Muscle layer of colon (tissue), 2 donors: ENCODE data around the gene RSAD2.

ENCODE experiments used
- H3K27ac ChIP-seq: one replicate; pipeline ENCODE4 v1.7.0; 2013; ENCODE audit warnings: low read depth, mild to moderate bottlenecking, low read length, moderate library complexity
- H3K27me3 ChIP-seq, 2 donors: one replicate each; pipeline ENCODE4 v1.7.0; 2013; ENCODE audit warnings: low read length in 2 of 2, mild to moderate bottlenecking in 2 of 2; ENCODE audit not compliant: insufficient read depth in 2 of 2, control insufficient read depth in 1 of 2
- H3K36me3 ChIP-seq: one replicate; pipeline ENCODE4 v1.7.0; 2013; ENCODE audit warnings: mild to moderate bottlenecking, low read length; ENCODE audit not compliant: insufficient read depth
- H3K4me1 ChIP-seq: one replicate; pipeline ENCODE4 v1.7.0; 2013; ENCODE audit warnings: mild to moderate bottlenecking, low read length; ENCODE audit not compliant: insufficient read depth
- H3K4me3 ChIP-seq, 2 donors: one replicate each; pipeline ENCODE4 v1.7.0; 2013; ENCODE audit warnings: low read length in 2 of 2, low read depth in 1 of 2, mild to moderate bottlenecking in 1 of 2, moderate library complexity in 1 of 2
- H3K9ac ChIP-seq: one replicate; pipeline ENCODE4 v1.7.0; 2013; ENCODE audit warnings: low read length
- H3K9me3 ChIP-seq: one replicate; pipeline ENCODE4 v1.7.0; 2013; ENCODE audit warnings: mild to moderate bottlenecking, low read length
- donor health status: abdominal sarcoma.
- donor health status: Adenocarcinoma of cecum.

RSAD2 gene

DNA sequence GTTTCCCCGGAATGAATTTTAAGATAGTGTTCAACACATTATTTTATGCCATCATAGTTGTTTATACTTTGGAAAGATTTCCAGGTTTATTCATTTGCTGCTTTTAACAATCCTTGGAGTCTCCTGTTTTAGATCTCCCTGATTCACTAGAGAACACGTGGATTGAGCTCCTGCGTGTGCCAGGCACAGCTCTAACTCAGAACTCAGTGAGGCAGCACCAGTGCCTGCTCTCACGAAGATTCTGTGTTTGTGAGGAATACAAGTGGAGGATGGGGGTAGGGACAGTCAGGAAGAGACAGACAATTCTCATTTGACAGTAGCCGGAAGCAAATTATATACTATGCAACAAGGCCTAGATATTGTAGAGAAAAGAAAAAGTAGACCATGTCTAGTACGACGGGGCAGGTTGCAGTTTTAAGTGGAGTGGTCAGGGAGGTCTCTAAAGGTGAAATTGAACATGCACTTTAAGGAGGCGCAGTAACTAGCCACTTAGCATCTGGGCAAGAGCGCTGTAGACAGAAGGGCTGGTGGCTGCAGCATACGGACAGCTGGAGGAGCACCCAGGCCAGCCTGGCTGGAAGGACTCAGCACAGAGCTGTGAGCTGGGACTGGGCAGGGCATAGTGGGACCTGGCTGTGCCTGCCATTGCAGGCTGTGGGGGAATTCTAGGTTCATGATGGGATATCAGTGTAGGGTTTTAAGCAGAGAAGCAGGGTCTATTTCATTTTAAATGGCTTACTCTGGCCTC, 63.9 kb downstream of the RSAD2 start:
- H3K36me3 ChIP-seq: no peaks in the 10 kb centered on the region
- H3K27ac ChIP-seq: no peak overlapping the region
- H3K9me3 ChIP-seq: no peaks in the 10 kb centered on the region
- no peaks in the 10 kb centered on the region for H3K27me3 ChIP-seq
- no peak overlapping the region for H3K9ac ChIP-seq
- no peak overlapping the region for H3K4me3 ChIP-seq
- peaks cover 32% of the 10 kb centered on the region for H3K4me1 ChIP-seq

GRCh38 chr2:6942848-6943247, 65.3 kb downstream of the RSAD2 start:
- Histone ChIP-seq H3K27me3 (no peaks in the 10 kb centered on the region), H3K27ac (no peak overlapping the region), H3K4me3 (no peak overlapping the region), H3K36me3 (no peaks in the 10 kb centered on the region), H3K9ac (no peak overlapping the region), H3K4me1 (peaks cover 26% of the 10 kb centered on the region), H3K9me3 (no peaks in the 10 kb centered on the region)

GRCh38 chr2:6943523-6943922, 65.9 kb downstream of the RSAD2 start:
- Histone ChIP-seq H3K4me1 (peaks cover 26% of the 10 kb centered on the region), H3K36me3 (no peaks in the 10 kb centered on the region), H3K27me3 (no peaks in the 10 kb centered on the region), H3K27ac (no peak overlapping the region), H3K4me3 (no peak overlapping the region), H3K9me3 (no peaks in the 10 kb centered on the region), H3K9ac (no peak overlapping the region)

DNA sequence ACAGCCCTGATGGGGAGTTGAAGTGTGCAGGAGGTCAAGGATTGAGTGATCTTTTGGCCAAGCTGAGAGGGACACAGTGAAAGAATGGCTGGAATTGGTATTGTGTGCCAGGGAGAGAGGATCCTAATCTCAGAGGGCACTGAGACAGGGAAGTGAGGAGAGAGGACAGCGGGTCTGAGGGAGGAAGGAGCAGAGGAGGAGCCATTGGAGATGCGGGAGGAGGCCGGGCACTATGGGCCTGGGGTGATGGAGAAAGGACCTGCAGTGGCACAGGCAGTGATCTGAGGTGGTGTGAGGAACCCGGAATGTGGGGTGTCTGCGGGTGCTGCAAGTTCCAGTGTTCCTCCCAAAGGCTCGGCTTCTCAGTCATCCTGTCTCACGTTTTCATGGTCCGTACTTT, 66.4 kb downstream of the RSAD2 start:
- Histone ChIP-seq H3K4me3 (no peak overlapping the region), H3K9me3 (no peaks in the 10 kb centered on the region), H3K9ac (no peak overlapping the region), H3K27ac (no peak overlapping the region), H3K4me1 (peaks cover 25% of the 10 kb centered on the region), H3K27me3 (no peaks in the 10 kb centered on the region), H3K36me3 (no peaks in the 10 kb centered on the region)

DNA sequence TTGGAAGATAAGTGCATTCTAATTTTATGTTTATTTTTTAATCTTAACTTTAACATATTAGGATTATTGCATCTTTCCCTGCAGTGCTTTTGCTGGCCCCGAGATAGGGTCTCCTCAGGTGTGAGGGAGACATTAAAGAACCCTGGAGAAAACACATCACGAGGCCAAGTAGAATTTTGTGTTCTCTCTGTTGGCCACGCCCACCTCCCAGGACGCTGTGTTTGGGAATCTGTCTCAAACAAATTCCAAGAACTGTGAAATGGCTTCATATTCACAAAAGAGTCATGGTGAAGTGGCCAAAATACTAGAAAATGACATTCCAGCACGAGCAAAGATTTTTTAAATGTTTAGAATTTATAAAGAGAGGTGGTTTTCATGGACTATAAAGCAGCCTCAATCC, 67.0 kb downstream of the RSAD2 start:
- H3K9me3 ChIP-seq: no peaks in the 10 kb centered on the region
- H3K9ac ChIP-seq: no peak overlapping the region
- no peak overlapping the region for H3K27ac ChIP-seq
- H3K4me3 ChIP-seq: no peak overlapping the region
- H3K36me3 ChIP-seq: no peaks in the 10 kb centered on the region
- no peaks in the 10 kb centered on the region for H3K27me3 ChIP-seq
- H3K4me1 ChIP-seq: peaks cover 22% of the 10 kb centered on the region

- no peak overlapping the region for H3K4me3 ChIP-seq
- peaks cover 22% of the 10 kb centered on the region for H3K4me1 ChIP-seq
- H3K27me3 ChIP-seq: no peaks in the 10 kb centered on the region
- no peaks in the 10 kb centered on the region for H3K9me3 ChIP-seq
- H3K36me3 ChIP-seq: no peaks in the 10 kb centered on the region
- H3K9ac ChIP-seq: no peak overlapping the region
- H3K27ac ChIP-seq: no peak overlapping the region
Measured at GRCh38 chr2:6945087-6945813, 67.7 kb downstream of the RSAD2 start.

GRCh38 chr2:6945821-6946220, 68.2 kb downstream of the RSAD2 start:
- Histone ChIP-seq H3K36me3 (no peaks in the 10 kb centered on the region), H3K9ac (no peak overlapping the region), H3K4me1 (peaks cover 19% of the 10 kb centered on the region), H3K9me3 (no peaks in the 10 kb centered on the region), H3K27ac (no peak overlapping the region), H3K4me3 (no peak overlapping the region), H3K27me3 (no peaks in the 10 kb centered on the region)

DNA sequence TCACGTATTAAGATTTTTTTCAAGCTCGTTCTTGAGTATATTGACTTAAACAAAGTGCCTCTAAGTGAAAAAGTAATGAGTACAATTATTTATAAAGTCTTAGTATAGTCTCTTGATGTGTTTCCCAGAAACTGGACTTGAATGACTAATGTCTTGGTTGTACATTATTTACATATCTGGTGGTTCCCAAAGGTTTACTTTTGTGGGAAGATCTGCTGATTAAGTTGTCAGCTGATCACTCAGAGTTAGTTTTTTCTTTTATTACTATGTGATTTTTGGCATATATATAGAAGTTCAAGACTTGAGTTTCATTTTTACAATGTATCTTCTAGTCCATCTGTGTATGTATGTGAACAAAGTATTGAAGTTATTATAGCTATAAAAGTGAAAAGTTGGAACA, 69.1 kb downstream of the RSAD2 start:
- Histone ChIP-seq H3K4me3 (no peak overlapping the region), H3K36me3 (no peaks in the 10 kb centered on the region), H3K27ac (no peak overlapping the region), H3K9me3 (no peaks in the 10 kb centered on the region), H3K4me1 (peaks cover 12% of the 10 kb centered on the region), H3K27me3 (no peaks in the 10 kb centered on the region), H3K9ac (no peak overlapping the region)
